Prostate gland (tissue), 2 donors: Measurements from ENCODE around the gene NOP53. TPM values are rescaled to one million over a fixed set of nuclear protein-coding genes. Genes with fewer than 3 reads are reported as not detected.

Experiments
- DNase-seq: peaks from one replicate; pipeline ENCODE4 v3.0.0-alpha.2; 2019; ENCODE audit warnings: low spot score
- H3K27ac ChIP-seq, 2 donors: fragments of 200-600 bp; sonication (generic); 2 replicates each; pipeline ENCODE4 v1.5.1; 2017 to 2019
- H3K27me3 ChIP-seq: fragments of 200-600 bp; sonication (generic); replicated peaks from 2 replicates; pipeline ENCODE4 v1.5.1; 2019; ENCODE audit not compliant: insufficient read depth
- H3K36me3 ChIP-seq, 2 donors: fragments of 200-600 bp; sonication (generic); 1 replicate in 1 of 2; 2 replicates in 1 of 2; pipeline versions ENCODE4 v1.5.1 to v1.8.1; 2017 to 2019
- H3K4me1 ChIP-seq: fragments of 200-600 bp; sonication (generic); replicated peaks from 2 replicates; pipeline ENCODE4 v1.5.1; 2019
- H3K4me3 ChIP-seq, 2 donors: fragments of 200-600 bp; sonication (generic); 2 replicates each; pipeline ENCODE4 v1.5.1; 2017 to 2019
- H3K9me3 ChIP-seq: fragments of 200-600 bp; sonication (generic); 2 replicates; pipeline ENCODE4 v1.5.1; 2017
- POLR2A ChIP-seq: fragments of 450-650 bp; IDR thresholded peaks from one replicate; pipeline ENCODE4 v1.6.1; 2016; ENCODE audit warnings: antibody characterized with exemption, mild to moderate bottlenecking
- POLR2AphosphoS5 ChIP-seq: sonication (generic); formaldehyde crosslinking; IDR thresholded peaks from one replicate; pipeline ENCODE4 v1.6.1; 2017; ENCODE audit warnings: antibody characterized with exemption
- WGBS: methylation state at CpG from one replicate; pipeline ENCODE4 v1.1.5; 2018; 5-methylcytosine and 5-hydroxymethylcytosine counted together
- intact Hi-C: fragments of 100-400 bp; cut with DNase I; formaldehyde crosslinking; loops from one replicate; pipeline ENCODE4 v1.14.2; 2022
- total RNA-seq, 2 donors: library from RNA; depleted of rRNA; stranded (reverse); fragments of >200 nt; gene quantifications; one replicate each; pipeline ENCODE4 v1.1.0, GENCODE V29; 2016
- TF ChIP-seq, protein P1 (sequence below), 4 experiments: fragments of 200-600 bp in 2 of 4; fragments of 450-650 bp in 2 of 4; sonication (generic) in 2 of 4; IDR thresholded peaks; 1 replicate in 3 of 4; 2 replicates in 1 of 4; pipeline ENCODE4 v1.5.1; 2016 to 2019; ENCODE audit warnings: antibody characterized with exemption in 4 of 4, mild to moderate bottlenecking in 2 of 4, moderate library complexity in 2 of 4

The NOP53 gene
- total RNA-seq, 2 donors from 2014 or later: 465 to 586 TPM

GRCh38 chr19:47730521-47730889 lies 14.8 kb upstream of the NOP53 start:
- 91% methylated on average over 8 of the region's 8 CpGs for WGBS
- Histone ChIP-seq H3K9me3 (no peaks in the 10 kb centered on the region), H3K4me1 (no peaks in the 10 kb centered on the region), H3K27me3 (no peaks in the 10 kb centered on the region), H3K27ac (peak overlapping the region; percentile 79), H3K4me3 (no peak overlapping the region), H3K36me3 (no peaks in the 10 kb centered on the region)
- no peak for DNase-seq
- intact Hi-C loops: no loop called here
- TF ChIP-seq POLR2A: no peak
- no peak for TF ChIP-seq POLR2AphosphoS5
- TF ChIP-seq, protein P1, sequence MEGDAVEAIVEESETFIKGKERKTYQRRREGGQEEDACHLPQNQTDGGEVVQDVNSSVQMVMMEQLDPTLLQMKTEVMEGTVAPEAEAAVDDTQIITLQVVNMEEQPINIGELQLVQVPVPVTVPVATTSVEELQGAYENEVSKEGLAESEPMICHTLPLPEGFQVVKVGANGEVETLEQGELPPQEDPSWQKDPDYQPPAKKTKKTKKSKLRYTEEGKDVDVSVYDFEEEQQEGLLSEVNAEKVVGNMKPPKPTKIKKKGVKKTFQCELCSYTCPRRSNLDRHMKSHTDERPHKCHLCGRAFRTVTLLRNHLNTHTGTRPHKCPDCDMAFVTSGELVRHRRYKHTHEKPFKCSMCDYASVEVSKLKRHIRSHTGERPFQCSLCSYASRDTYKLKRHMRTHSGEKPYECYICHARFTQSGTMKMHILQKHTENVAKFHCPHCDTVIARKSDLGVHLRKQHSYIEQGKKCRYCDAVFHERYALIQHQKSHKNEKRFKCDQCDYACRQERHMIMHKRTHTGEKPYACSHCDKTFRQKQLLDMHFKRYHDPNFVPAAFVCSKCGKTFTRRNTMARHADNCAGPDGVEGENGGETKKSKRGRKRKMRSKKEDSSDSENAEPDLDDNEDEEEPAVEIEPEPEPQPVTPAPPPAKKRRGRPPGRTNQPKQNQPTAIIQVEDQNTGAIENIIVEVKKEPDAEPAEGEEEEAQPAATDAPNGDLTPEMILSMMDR (IDR thresholded peaks at IDR 0.05): no peak

GRCh38 chr19:47730910-47731309 lies 14.4 kb upstream of the NOP53 start:
- TF ChIP-seq POLR2A: no peak
- TF ChIP-seq, protein P1 (IDR thresholded peaks at IDR 0.05): no peak
- TF ChIP-seq POLR2AphosphoS5: no peak
- Histone ChIP-seq H3K4me1 (no peaks in the 10 kb centered on the region), H3K27me3 (no peaks in the 10 kb centered on the region), H3K9me3 (no peaks in the 10 kb centered on the region), H3K4me3 (no peak overlapping the region), H3K36me3 (no peaks in the 10 kb centered on the region), H3K27ac (peak overlapping the region in 1 of 2 donors; percentile 79)
- intact Hi-C loops: no loop called here
- no peak for DNase-seq
- WGBS: 90% methylated on average over 8 of the region's 8 CpGs

- H3K4me1 ChIP-seq: no peaks in the 10 kb centered on the region
- no peak overlapping the region for H3K4me3 ChIP-seq
- no peak overlapping the region for H3K27ac ChIP-seq
- H3K9me3 ChIP-seq: no peaks in the 10 kb centered on the region
- WGBS: 78% methylated on average over 4 of the region's 4 CpGs
- H3K36me3 ChIP-seq: no peaks in the 10 kb centered on the region
- intact Hi-C loops: no loop called here
- TF ChIP-seq, protein P1 (IDR thresholded peaks at IDR 0.05): no peak
- TF ChIP-seq POLR2A: no peak
- H3K27me3 ChIP-seq: no peaks in the 10 kb centered on the region
- DNase-seq: no peak
Measured at GRCh38 chr19:47735131-47735530, 10.2 kb upstream of the NOP53 start.

- DNase-seq: no peak
- Histone ChIP-seq H3K36me3 (no peaks in the 10 kb centered on the region), H3K27ac (no peak overlapping the region), H3K27me3 (no peaks in the 10 kb centered on the region), H3K4me1 (no peaks in the 10 kb centered on the region), H3K9me3 (no peaks in the 10 kb centered on the region), H3K4me3 (no peak overlapping the region)
- intact Hi-C loops: no loop called here
- 88% methylated on average over 48 of the region's 48 CpGs for WGBS
- no peak for TF ChIP-seq POLR2AphosphoS5
- no peak for TF ChIP-seq POLR2A
- TF ChIP-seq, protein P1 (IDR thresholded peaks at IDR 0.05): no peak
Measured at GRCh38 chr19:47740866-47741519, 4.4 kb upstream of the NOP53 start.

DNA sequence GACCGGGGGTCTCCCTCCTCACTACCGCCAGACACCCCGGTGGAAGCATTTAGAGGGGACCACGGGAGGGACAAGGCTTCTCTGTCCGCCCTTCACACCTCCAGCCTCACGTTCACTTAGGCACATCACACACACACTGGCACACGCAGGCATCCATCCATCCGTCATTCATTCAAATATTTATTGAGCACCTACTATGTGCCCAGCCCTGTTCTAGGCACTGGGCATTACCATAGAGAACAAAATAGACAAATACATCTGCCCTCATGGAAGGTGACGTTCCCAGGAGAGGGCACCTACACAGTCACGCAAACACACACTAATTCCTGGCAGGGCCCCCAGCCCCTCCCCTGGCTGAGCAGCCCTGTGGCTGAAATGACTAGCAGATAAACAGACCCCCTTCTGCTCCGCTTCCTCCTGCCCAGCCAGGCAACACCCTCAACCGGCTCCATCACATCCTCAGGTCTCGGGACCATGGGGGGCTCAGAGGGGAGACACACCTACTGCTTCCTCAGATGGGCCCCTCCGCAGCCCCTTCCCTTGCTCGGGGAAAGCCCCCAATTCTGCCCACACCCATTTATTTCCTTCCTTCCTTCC lies 3.7 kb upstream of the NOP53 start:
- TF ChIP-seq POLR2AphosphoS5 (no peak), POLR2A (no peak)
- TF ChIP-seq, protein P1 (IDR thresholded peaks at IDR 0.05): no peak
- WGBS: 84% methylated on average over 15 of the region's 15 CpGs
- Histone ChIP-seq H3K4me3 (no peak overlapping the region), H3K27ac (peak overlapping the region in 1 of 2 donors; percentile 91), H3K27me3 (no peaks in the 10 kb centered on the region), H3K36me3 (no peaks in the 10 kb centered on the region), H3K4me1 (no peaks in the 10 kb centered on the region), H3K9me3 (no peaks in the 10 kb centered on the region)
- intact Hi-C loops: loop anchor here (2.0 kb wide), 1 partner anchor 13 kb away; no protein-coding TSS in a partner anchor
- DNase-seq: no peak
